CD4-positive, alpha-beta T cell (primary cell): Measurements from ENCODE around the gene RARS2. TPM values are rescaled to one million over a fixed set of nuclear protein-coding genes. Genes with fewer than 3 reads are reported as not detected.

Source experiments
- ATAC-seq: fragments of 200-7000 bp; cut with Tn5 transposase; one replicate; pipeline ENCODE4 v1.10.0; 2022; ENCODE audit warnings: mild to moderate bottlenecking; ENCODE audit not compliant: poor library complexity
- CTCF ChIA-PET: fragments of 350-600 bp; sonication (Branson Sonifier 250); formaldehyde crosslinking; loops from one replicate; lab custom pipeline; 2021; ENCODE audit warnings: antibody characterized with exemption, inconsistent platforms; lab: Charles Lee
- POLR2A ChIA-PET: fragments of 350-600 bp; sonication (Branson Sonifier 250); formaldehyde crosslinking; loops from one replicate; lab custom pipeline; 2021; ENCODE audit warnings: antibody characterized with exemption, inconsistent platforms; lab: Charles Lee
- DNase-seq, 14 experiments: peaks; one replicate each; pipeline ENCODE4 v3.0.0-alpha.2; 2013 to 2020; ENCODE audit warnings: mixed read lengths in 2 of 14
- H3K27ac ChIP-seq, 2 donors: one replicate each; pipeline versions ENCODE4 v1.5.1 to v1.7.0; 2013; ENCODE audit warnings: low read length in 2 of 2, low read depth in 1 of 2, mild to moderate bottlenecking in 1 of 2
- H3K27me3 ChIP-seq, 2 experiments: 1 replicate in 1 of 2; 2 replicates in 1 of 2; pipeline versions ENCODE4 v1.6.1 to v1.7.0; 2013; ENCODE audit warnings: low read length in 2 of 2, control low read depth in 1 of 2, mild to moderate bottlenecking in 1 of 2, moderate library complexity in 1 of 2; ENCODE audit not compliant: insufficient read depth in 2 of 2, control insufficient read depth in 1 of 2
- H3K36me3 ChIP-seq: one replicate; pipeline ENCODE4 v1.6.1; 2013; ENCODE audit warnings: low read length, control low read depth; ENCODE audit not compliant: insufficient read depth
- H3K4me1 ChIP-seq: one replicate; pipeline ENCODE4 v1.6.1; 2013; ENCODE audit warnings: low read length, control low read depth; ENCODE audit not compliant: insufficient read depth
- H3K4me3 ChIP-seq: one replicate; pipeline ENCODE4 v1.5.1; 2013; ENCODE audit warnings: mild to moderate bottlenecking, low read length, moderate library complexity
- H3K9me3 ChIP-seq, 2 experiments: 1 replicate in 1 of 2; 2 replicates in 1 of 2; pipeline versions ENCODE4 v1.6.1 to v1.7.0; 2013; ENCODE audit warnings: low read length in 2 of 2, mild to moderate bottlenecking in 2 of 2, control low read depth in 1 of 2, moderate library complexity in 1 of 2; ENCODE audit not compliant: control insufficient read depth in 1 of 2, insufficient read depth in 1 of 2
- H3K27ac Mint-ChIP-seq: one replicate; pipeline ENCODE4 v1.8.0; 2020; ENCODE audit warnings: mixed read lengths
- H3K27me3 Mint-ChIP-seq: one replicate; pipeline ENCODE4 v1.8.0; 2021; ENCODE audit warnings: mixed read lengths
- H3K36me3 Mint-ChIP-seq: one replicate; pipeline ENCODE4 v1.8.0; 2021; ENCODE audit warnings: low read depth, mixed read lengths
- H3K4me1 Mint-ChIP-seq: one replicate; pipeline ENCODE4 v1.8.0; 2021; ENCODE audit warnings: low read depth, mixed read lengths
- H3K4me3 Mint-ChIP-seq: one replicate; pipeline ENCODE4 v1.8.0; 2020; ENCODE audit warnings: mild to moderate bottlenecking, mixed read lengths
- H3K9me3 Mint-ChIP-seq: one replicate; pipeline ENCODE4 v1.8.0; 2020; ENCODE audit warnings: mixed read lengths
- CTCF ChIP-seq: fragments of 200-600 bp; IDR thresholded peaks from one replicate; pipeline ENCODE4 v1.8.0; 2022; ENCODE audit warnings: antibody characterized with exemption, mild to moderate bottlenecking
- intact Hi-C, 2 experiments: fragments of 100-400 bp; cut with DNase I in 1 of 2; cut with micrococcal nuclease in 1 of 2; formaldehyde crosslinking; loops; one replicate each; pipeline versions ENCODE4 v1.15.1 to v1.9.0; 2023 to 2025; cut with DNase I, micrococcal nuclease
- total RNA-seq, 174 experiments: library from RNA in 2 of 174; stranded (reverse) in 2 of 174; gene quantifications; one replicate each; pipeline ENCODE4 v1.2.3 and lab custom pipeline; 2021 to 2026

The RARS2 gene
- total RNA-seq, 2 experiments from 2014 or later = 21.9 to 22.4 TPM

DNA sequence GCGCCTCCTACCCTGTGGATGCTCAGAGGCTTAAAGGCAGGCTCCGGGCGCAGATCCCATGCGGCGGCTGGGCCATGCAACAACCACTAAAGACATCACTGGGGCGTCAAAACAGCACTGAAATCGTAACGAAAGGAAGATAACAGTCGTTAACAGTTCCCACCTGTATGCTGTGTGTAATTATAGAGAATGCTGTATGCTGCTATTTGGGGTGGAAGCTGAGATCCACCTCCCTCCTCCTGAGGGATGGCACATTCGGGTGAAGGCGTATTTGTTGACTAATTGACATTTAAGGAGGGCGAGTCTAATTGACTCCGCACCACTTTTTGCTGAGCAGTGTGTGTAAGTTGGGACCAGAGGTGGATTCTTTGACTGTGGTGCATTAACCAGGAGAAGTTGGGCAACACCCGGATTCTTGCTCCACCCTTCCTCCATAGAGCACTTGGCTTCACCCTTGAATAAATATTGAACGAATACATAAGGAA lies 116.3 kb downstream of the RARS2 start:
- peak; percentile 72 for ATAC-seq
- POLR2A ChIA-PET = interaction anchor here (0.6 to 1.7 kb wide), 4 partner anchors 30 to 226 kb away, joined by 3 to 11 read pairs (median 4); partner anchors contain the start of genes CFAP206, ORC3 and RARS2
- Mint-ChIP-seq H3K27ac (peak overlapping the region; percentile 93), H3K4me1 (peaks cover 28% of the 10 kb centered on the region), H3K36me3 (peaks cover 15% of the 10 kb centered on the region), H3K4me3 (peak overlapping the region; percentile 92), H3K9me3 (no peaks in the 10 kb centered on the region), H3K27me3 (no peaks in the 10 kb centered on the region)
- peaks cover 13% of the 10 kb centered on the region for H3K4me1 ChIP-seq
- peak overlapping the region; percentile 92 for H3K4me3 ChIP-seq
- no peaks in the 10 kb centered on the region for H3K27me3 ChIP-seq
- no peak for TF ChIP-seq CTCF
- peak overlapping the region; percentile 77 to 97 for H3K27ac ChIP-seq
- CTCF ChIA-PET = no interaction called here
- H3K36me3 ChIP-seq = peaks cover 8% of the 10 kb centered on the region
- no peaks in the 10 kb centered on the region for H3K9me3 ChIP-seq
- intact Hi-C loops = loop anchor here (2.0 to 10.0 kb wide), 10 partner anchors 61 to 1609 kb away; partner anchors contain the start of genes AKIRIN2 (in 2 of the 2), ORC3 (in 2 of the 2), PNRC1 (in 1 of the 2) and RNGTT (in 1 of the 2)
- peak in 9 of 14 experiments; percentile 38 to 79 (median 50) for DNase-seq

DNA sequence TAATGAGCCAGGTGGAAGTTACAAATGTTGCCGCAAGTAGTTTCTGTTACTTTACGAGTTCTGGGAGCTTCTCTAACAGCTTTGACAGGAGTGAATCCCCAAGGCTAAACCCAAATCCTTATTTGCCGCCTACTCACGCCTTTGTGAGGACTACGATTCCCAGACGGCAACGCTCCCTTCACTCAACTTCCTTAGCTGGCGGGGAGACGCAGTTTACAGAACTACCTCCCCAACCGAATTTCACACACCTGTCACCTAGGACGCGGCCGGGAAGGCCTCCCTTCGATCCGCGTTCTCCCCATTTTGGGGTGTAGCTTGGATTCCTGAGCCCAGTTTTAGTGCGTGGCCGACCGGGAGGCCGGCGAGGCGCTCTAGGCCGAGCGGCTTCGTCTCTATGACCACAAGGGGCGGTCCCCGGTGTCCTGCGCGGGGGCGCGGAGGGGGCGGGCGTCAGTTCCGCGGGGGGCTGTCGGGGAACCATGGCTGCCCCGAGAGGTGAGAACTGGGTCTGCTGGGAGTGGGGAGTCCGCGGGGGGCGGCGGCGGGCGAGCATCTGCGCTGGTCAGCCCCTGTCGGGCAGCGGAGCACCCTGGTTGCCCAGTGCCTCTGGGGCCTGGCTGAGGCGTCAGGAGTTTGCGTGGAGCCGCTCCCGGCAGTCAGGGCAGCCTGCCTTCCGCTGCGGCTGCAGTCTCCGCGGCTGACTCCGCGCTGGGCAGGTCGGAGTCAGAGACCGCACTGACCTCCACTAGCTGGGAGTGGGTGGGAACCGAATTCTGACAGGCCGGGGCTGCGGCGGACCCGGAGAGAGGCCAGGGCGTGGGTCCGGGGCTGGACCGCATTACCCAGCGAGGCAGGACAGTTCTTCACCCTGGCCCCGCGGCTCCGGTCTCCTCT lies 117.0 kb downstream of the RARS2 start, which contains the start of gene SLC35A1:
SLC35A1 (plus strand) TSS at position 450 of the 894 bp plus-strand sequence; CDS start at position 480, 30 bp downstream.
- peaks cover 8% of the 10 kb centered on the region for H3K36me3 Mint-ChIP-seq
- Histone ChIP-seq H3K4me3 (peak within 1 kb of the TSS; percentile 92), H3K4me1 (peaks cover 13% of the 10 kb centered on the region), H3K9me3 (no peaks in the 10 kb centered on the region), H3K36me3 (peaks cover 4% of the 10 kb centered on the region), H3K27ac (peak within 1 kb of the TSS; percentile 77 to 97), H3K27me3 (no peaks in the 10 kb centered on the region)
- TF ChIP-seq CTCF = no peak
- ATAC-seq = peak; percentile 89
- ChIA-PET POLR2A (interaction anchor here (0.5 to 1.7 kb wide), 9 partner anchors 15 to 316 kb away, joined by 3 to 15 read pairs (median 4); partner anchors contain the start of genes AKIRIN2, ORC3 and RARS2), CTCF (interaction anchor here (1.5 kb wide), 1 partner anchor 151 kb away, joined by 9 read pairs; the partner anchor contains the start of gene SMIM8)
- H3K27me3 Mint-ChIP-seq = peaks cover 3% of the 10 kb centered on the region
- no peaks in the 10 kb centered on the region for H3K9me3 Mint-ChIP-seq
- peak within 1 kb of the TSS; percentile 93 for H3K27ac Mint-ChIP-seq
- peaks cover 28% of the 10 kb centered on the region for H3K4me1 Mint-ChIP-seq
- DNase-seq = peak; percentile 74 to 90 (median 80)
- intact Hi-C loops = loop anchor here (1.0 to 10.0 kb wide), 12 partner anchors 60 to 1610 kb away; partner anchors contain the start of genes AKIRIN2 (in 2 of the 2), ORC3 (in 2 of the 2), PNRC1 (in 1 of the 2) and RNGTT (in 1 of the 2)
- H3K4me3 Mint-ChIP-seq = peak within 1 kb of the TSS; percentile 92

DNA sequence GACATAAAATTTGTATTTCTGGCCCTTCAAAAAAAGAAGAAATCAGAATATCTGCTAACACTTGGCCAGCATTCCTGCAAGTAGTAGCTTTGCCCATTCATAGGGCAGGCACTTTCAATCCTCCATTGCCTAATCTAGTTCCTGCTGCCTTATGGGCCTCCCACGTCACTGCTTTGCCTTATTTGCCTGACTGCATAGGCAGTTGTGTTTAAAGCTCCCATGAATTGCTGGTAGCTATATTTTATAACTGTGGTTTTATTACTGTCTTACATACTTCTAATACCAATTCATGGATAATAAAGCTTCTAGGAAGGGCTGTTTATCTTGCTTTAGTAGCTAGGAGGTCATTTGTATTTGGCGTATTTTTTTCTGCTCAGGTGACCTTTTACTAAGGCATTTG lies 124.7 kb downstream of the RARS2 start:
- H3K27me3 Mint-ChIP-seq = peaks cover 47% of the 10 kb centered on the region
- Histone ChIP-seq H3K27ac (no peak overlapping the region), H3K27me3 (peaks cover 0 to 5% of the 10 kb centered on the region in 2 experiments), H3K4me1 (no peaks in the 10 kb centered on the region), H3K9me3 (no peaks in the 10 kb centered on the region), H3K36me3 (no peaks in the 10 kb centered on the region), H3K4me3 (no peak overlapping the region)
- H3K4me1 Mint-ChIP-seq = no peaks in the 10 kb centered on the region
- DNase-seq (no peak), ATAC-seq (no peak)
- no peak overlapping the region for H3K27ac Mint-ChIP-seq
- ChIA-PET CTCF (no interaction called here), POLR2A (no interaction called here)
- H3K4me3 Mint-ChIP-seq = no peak overlapping the region
- intact Hi-C loops = no loop called here
- TF ChIP-seq CTCF = no peak
- H3K9me3 Mint-ChIP-seq = peaks cover 2% of the 10 kb centered on the region
- H3K36me3 Mint-ChIP-seq = no peaks in the 10 kb centered on the region
